NT2/D1 (cell line): ENCODE data around the gene PAXX.

ENCODE experiments used
- SUZ12 ChIP-seq: IDR thresholded peaks from 2 replicates; pipeline ENCODE4 v1.6.1; 2011; ENCODE audit not compliant: insufficient read length, insufficient read depth; ENCODE audit errors: extremely low read depth
- YY1 ChIP-seq: IDR thresholded peaks from 2 replicates; pipeline ENCODE4 v1.6.1; 2011; ENCODE audit not compliant: insufficient read length, insufficient read depth
- ZNF274 ChIP-seq: IDR thresholded peaks from 2 replicates; pipeline ENCODE4 v1.6.1; 2011; ENCODE audit warnings: mild to moderate bottlenecking, low read depth, low read length

GRCh38 chr9:136958473-136958872, 33.7 kb upstream of the PAXX start:
- TF ChIP-seq ZNF274, result no peak
- TF ChIP-seq YY1, result no peak
- TF ChIP-seq SUZ12, result no peak
